ENCODE data around the gene SVIL. TPM values are rescaled to one million over a fixed set of nuclear protein-coding genes. Genes with fewer than 3 reads are reported as not detected.

Gene SVIL
- total RNA-seq, 4 donors from 2014 or later, result 24.0 to 82.2 (median 49.7) TPM

DNA sequence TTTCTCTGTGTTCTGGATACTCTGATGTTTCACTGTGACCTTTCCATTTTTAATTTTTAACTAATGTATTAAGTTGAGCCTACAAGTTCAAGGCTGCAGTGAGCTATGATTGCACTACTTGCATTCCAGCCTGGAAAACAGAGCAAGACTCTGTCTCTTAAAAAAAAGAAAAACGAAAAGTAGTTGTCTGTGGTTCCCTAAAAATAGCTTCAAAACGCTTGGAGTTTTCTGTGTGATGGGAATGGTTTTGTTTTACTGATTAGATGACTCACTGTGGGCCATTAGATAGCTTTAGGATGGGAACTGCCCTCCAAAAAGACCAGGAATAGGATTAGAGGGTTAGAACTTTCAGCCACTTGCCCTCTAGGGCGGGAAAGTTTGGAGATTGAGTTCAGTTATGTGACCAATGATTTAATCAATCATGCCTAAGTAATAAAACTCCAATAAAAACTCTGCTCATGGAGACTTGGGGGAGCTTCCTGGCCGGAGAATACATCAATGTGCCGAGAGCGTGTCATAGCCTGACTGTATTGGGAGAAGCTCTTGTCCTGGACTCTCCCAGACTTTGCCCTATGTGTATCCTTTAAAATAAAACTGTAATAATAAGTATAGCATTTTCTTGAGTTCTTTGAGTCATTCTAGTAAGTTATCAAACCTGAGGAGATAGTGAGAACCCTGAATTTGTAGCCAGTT lies 198.8 kb downstream of the SVIL start:
- TF ChIP-seq, protein P1, sequence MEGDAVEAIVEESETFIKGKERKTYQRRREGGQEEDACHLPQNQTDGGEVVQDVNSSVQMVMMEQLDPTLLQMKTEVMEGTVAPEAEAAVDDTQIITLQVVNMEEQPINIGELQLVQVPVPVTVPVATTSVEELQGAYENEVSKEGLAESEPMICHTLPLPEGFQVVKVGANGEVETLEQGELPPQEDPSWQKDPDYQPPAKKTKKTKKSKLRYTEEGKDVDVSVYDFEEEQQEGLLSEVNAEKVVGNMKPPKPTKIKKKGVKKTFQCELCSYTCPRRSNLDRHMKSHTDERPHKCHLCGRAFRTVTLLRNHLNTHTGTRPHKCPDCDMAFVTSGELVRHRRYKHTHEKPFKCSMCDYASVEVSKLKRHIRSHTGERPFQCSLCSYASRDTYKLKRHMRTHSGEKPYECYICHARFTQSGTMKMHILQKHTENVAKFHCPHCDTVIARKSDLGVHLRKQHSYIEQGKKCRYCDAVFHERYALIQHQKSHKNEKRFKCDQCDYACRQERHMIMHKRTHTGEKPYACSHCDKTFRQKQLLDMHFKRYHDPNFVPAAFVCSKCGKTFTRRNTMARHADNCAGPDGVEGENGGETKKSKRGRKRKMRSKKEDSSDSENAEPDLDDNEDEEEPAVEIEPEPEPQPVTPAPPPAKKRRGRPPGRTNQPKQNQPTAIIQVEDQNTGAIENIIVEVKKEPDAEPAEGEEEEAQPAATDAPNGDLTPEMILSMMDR (IDR thresholded peaks at IDR 0.05; ENCODE audit: low read depth), result no peak

DNA sequence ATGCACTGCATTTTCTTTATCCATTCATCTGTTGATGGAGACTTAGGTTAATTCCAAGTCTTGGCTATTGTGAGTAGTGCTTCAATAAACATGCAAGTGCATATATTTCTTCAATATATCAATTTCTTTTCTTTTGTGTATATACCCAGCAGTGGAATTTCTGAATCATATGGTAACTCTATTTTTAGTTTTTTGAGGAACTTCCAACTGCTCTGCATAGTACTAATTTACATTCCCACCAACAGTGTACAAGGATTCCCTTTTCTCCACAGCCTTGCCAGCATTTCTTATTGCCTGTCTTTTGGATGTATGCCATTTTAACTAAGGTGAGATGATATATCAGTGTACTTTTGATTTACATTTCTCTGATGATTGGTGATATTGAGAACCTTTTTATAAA lies 200.7 kb downstream of the SVIL start:
- TF ChIP-seq, protein P1 (IDR thresholded peaks at IDR 0.05; ENCODE audit: low read depth), result no peak

DNA sequence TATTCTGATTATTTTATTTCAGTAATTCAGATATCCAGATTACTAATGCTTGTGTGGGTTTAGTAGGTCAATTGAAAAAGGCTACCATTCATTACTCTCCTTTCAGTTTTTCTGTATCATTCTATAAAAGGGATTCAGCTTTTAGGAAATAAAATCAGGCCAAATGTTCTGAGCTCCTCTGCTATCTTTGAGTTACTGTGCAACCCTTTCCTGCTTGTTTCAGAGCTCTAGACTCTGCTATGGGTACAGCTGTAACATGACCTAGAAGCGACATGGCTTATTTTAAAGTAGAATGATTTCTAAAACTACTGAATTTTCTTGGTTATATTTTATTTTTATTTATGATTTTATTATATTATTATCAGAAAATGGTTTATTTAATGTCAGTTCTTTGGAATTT lies 203.1 kb downstream of the SVIL start:
- TF ChIP-seq, protein P1 (IDR thresholded peaks at IDR 0.05; ENCODE audit: low read depth), result no peak

DNA sequence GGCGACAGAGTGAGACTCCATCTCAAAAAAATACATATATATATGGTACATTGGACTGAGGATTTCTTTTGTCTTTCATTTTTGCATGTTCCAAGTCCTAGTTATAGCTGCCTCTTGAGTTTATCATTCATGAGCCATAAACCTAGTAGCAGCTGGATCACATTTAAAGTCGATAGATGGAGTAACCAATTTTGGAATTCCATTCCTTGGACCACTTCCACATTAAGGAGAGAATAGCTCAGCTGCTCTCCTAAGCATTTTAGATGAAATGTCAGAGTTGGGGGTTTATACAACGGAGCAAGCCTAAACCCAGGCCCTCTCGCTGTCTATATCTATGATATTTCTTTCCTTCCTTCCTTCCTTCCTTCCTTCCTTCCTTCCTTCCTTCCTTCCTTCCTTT lies 204.7 kb downstream of the SVIL start:
- TF ChIP-seq, protein P1 (IDR thresholded peaks at IDR 0.05; ENCODE audit: low read depth), result no peak

DNA sequence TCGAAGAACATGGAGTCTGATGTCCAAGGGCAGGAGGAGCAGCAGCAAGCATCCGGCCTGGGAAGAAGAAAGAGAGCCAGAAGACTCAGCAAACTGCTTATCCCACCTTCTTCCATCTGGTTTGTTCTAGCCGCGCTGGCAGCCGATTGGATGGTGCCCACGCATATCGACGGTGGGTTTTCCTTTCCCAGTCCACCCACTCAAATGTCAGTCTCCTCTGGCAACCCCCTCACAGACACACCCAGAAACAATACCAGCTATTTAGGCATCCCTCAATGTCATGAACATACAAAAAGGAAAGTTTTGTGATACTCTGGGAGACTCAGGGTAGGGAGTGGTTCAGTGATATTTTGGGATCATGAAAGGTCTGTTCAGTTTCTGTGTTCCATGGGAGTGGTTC lies 206.3 kb downstream of the SVIL start:
- TF ChIP-seq, protein P1 (IDR thresholded peaks at IDR 0.05; ENCODE audit: low read depth), result no peak

DNA sequence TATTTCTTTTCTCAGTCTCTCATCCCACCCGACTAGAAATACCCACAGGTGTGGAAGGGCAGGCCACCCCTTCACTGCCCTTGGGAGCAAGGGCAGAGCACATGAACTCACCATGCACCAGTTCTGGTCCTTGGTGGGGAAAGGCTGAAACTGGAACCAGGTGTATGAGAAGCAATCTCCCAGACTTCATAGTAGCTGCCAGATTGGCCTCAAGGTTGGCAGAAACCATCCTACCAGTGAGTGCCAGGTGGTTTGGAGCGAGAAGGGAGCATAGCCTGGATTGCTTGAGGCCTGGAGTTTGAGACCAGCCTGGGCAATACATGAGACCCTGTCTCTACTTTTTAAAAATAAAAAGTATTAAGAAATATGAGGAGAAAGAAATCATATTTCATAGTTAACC lies 207.1 kb downstream of the SVIL start:
- TF ChIP-seq, protein P1 (IDR thresholded peaks at IDR 0.05; ENCODE audit: low read depth), result no peak

DNA sequence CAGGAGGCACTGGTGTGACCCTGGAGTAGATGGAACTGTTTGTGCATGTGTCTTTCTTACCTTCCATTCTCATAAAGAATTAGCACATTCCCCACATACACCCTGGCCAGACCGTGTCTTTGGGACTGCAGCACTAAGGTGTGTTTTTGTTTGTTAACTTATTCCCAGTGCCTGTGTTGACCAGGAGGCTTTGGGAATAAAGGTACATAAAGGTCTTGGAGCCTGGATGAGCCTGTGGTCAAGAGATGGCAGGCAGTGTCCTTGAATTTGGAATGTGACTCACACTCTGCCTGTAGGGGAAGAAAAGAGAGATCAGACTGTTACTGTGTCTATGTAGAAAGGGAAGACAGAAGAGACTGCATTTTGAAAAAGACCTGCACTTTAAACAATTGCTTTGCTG lies 208.4 kb downstream of the SVIL start:
- TF ChIP-seq, protein P1 (IDR thresholded peaks at IDR 0.05; ENCODE audit: low read depth), result no peak
